SK-N-SH treated with all-trans-retinoic acid at 6 μM for 48 hours (cell line): Measurements from ENCODE around the gene CLSTN3.

Experiments
- ARNTL ChIP-seq: fragments of 450-650 bp; formaldehyde crosslinking; IDR thresholded peaks from 2 replicates; pipeline ENCODE4 v1.5.0; 2020; ENCODE audit warnings: low read depth, mild to moderate bottlenecking, moderate library complexity, borderline replicate concordance
- CREB5 ChIP-seq: fragments of 250-450 bp; sonication (Bioruptor Pico); IDR thresholded peaks from 2 replicates; pipeline ENCODE4 v1.5.1; 2020; ENCODE audit warnings: low read depth, mild to moderate bottlenecking, moderate library complexity
- GLIS3 ChIP-seq: fragments of 250-450 bp; sonication (Bioruptor Pico); IDR thresholded peaks from 2 replicates; pipeline ENCODE4 v1.5.0; 2020; ENCODE audit warnings: mild to moderate bottlenecking, moderate library complexity
- ISL1 ChIP-seq: fragments of 250-450 bp; sonication (Bioruptor Pico); IDR thresholded peaks from 2 replicates; pipeline ENCODE4 v2.1.2; 2022; ENCODE audit warnings: mild to moderate bottlenecking, moderate library complexity
- PATZ1 ChIP-seq: fragments of 250-450 bp; sonication (Bioruptor Pico); IDR thresholded peaks from 2 replicates; pipeline ENCODE4 v1.8.0; 2020; ENCODE audit warnings: mild to moderate bottlenecking, moderate library complexity, borderline replicate concordance
- PPARA ChIP-seq: fragments of 250-450 bp; sonication (Bioruptor Pico); IDR thresholded peaks from 2 replicates; pipeline ENCODE4 v1.5.0; 2020; ENCODE audit warnings: mild to moderate bottlenecking, borderline replicate concordance
- SNAI2 ChIP-seq: fragments of 250-450 bp; sonication (Bioruptor Pico); IDR thresholded peaks from 2 replicates; pipeline ENCODE4 v1.5.0; 2020; ENCODE audit warnings: mild to moderate bottlenecking, moderate library complexity
- ZFP3 ChIP-seq: fragments of 250-450 bp; sonication (Bioruptor Pico); IDR thresholded peaks from 2 replicates; pipeline ENCODE4 v1.5.0; 2020; ENCODE audit warnings: mild to moderate bottlenecking, moderate library complexity
- ZFP30 ChIP-seq: fragments of 450-650 bp; formaldehyde crosslinking; IDR thresholded peaks from 2 replicates; pipeline ENCODE4 v1.5.0; 2022; ENCODE audit warnings: mild to moderate bottlenecking, moderate library complexity
- ZNF565 ChIP-seq: fragments of 450-650 bp; formaldehyde crosslinking; conservative IDR thresholded peaks from 2 replicates; pipeline ENCODE4 v1.5.0; 2020; ENCODE audit warnings: low read depth, mild to moderate bottlenecking, moderate library complexity

- TF ChIP-seq GLIS3 = no peak
- no peak for TF ChIP-seq PATZ1 (CRISPR knock-in tag)
- no peak for TF ChIP-seq ZFP30 (CRISPR knock-in tag)
- no peak for TF ChIP-seq SNAI2 (CRISPR knock-in tag)
- TF ChIP-seq PPARA (CRISPR knock-in tag) = no peak
- TF ChIP-seq ISL1 (CRISPR knock-in tag) = no peak
- no peak for TF ChIP-seq ARNTL (CRISPR knock-in tag)
- no peak for TF ChIP-seq ZNF565 (CRISPR knock-in tag)
- no peak for TF ChIP-seq CREB5 (CRISPR knock-in tag)
- no peak for TF ChIP-seq ZFP3 (CRISPR knock-in tag)
Measured at GRCh38 chr12:7160183-7160582, 30.0 kb downstream of the CLSTN3 start.
